HG03103 (cell line): ENCODE measurements around the gene RTN4RL2.

Experiments
- ATAC-seq: cut with Tn5 transposase; IDR thresholded peaks from one replicate; pipeline ENCODE4 v1.9.1; 2021; ENCODE audit warnings: low read depth; ENCODE audit not compliant: unreplicated experiment

Gene RTN4RL2

GRCh38 chr11:57460758-57461749, 726 bp downstream of the RTN4RL2 start:
- no peak for ATAC-seq

GRCh38 chr11:57461841-57462489, 1.6 kb downstream of the RTN4RL2 start:
- ATAC-seq = no peak

GRCh38 chr11:57462597-57462996, 2.3 kb downstream of the RTN4RL2 start:
- no peak for ATAC-seq

- ATAC-seq = no peak
Observed at GRCh38 chr11:57463671-57464538, 3.6 kb downstream of the RTN4RL2 start.

- no peak for ATAC-seq
Observed at GRCh38 chr11:57464539-57465181, 4.3 kb downstream of the RTN4RL2 start.

GRCh38 chr11:57466680-57467079, 6.4 kb downstream of the RTN4RL2 start:
- ATAC-seq = no peak

GRCh38 chr11:57467508-57468157, 7.3 kb downstream of the RTN4RL2 start:
- no peak for ATAC-seq

- ATAC-seq = no peak
Observed at GRCh38 chr11:57468276-57468675, 7.9 kb downstream of the RTN4RL2 start.

- no peak for ATAC-seq
Observed at GRCh38 chr11:57469268-57469667, 8.9 kb downstream of the RTN4RL2 start.

- ATAC-seq = no peak
Observed at GRCh38 chr11:57471496-57471895, 11.2 kb downstream of the RTN4RL2 start.

GRCh38 chr11:57473285-57473841, 13.0 kb downstream of the RTN4RL2 start:
- ATAC-seq = no peak

GRCh38 chr11:57474017-57474802, 13.9 kb downstream of the RTN4RL2 start:
- ATAC-seq = no peak

GRCh38 chr11:57474803-57475115, 14.4 kb downstream of the RTN4RL2 start:
- no peak for ATAC-seq

- no peak for ATAC-seq
Observed at GRCh38 chr11:57475191-57475590, 14.9 kb downstream of the RTN4RL2 start.

GRCh38 chr11:57475671-57476046, 15.3 kb downstream of the RTN4RL2 start:
- ATAC-seq = no peak

- no peak for ATAC-seq
Observed at GRCh38 chr11:57476047-57476756, 15.9 kb downstream of the RTN4RL2 start.

GRCh38 chr11:57476757-57477506, 16.6 kb downstream of the RTN4RL2 start:
- peak; percentile 66 for ATAC-seq
